ENCODE measurements around the gene VGLL4.
A peak's percentile ranks its signal among the peaks of the same experiment; 100 is the strongest.

VGLL4 gene

DNA sequence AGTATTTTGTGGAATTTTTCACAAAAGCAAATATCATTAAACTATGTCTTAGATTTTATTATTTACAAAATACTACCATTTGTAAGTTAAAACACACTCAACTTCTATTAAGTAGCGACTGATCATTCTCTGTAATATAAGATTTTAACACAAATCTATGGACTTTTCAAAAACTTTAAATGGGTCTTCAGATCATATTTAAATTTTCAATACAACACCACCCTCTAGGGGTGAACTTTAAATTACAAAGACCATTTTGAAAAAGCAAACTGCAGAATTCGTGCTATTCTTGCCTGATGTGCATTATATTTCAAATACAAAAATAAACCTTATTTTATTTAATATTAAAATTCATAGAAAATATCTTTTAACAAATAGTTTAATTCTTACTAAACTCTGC lies 8.2 kb upstream of the VGLL4 start:
- peak; percentile 99 for FAIRE-seq

DNA sequence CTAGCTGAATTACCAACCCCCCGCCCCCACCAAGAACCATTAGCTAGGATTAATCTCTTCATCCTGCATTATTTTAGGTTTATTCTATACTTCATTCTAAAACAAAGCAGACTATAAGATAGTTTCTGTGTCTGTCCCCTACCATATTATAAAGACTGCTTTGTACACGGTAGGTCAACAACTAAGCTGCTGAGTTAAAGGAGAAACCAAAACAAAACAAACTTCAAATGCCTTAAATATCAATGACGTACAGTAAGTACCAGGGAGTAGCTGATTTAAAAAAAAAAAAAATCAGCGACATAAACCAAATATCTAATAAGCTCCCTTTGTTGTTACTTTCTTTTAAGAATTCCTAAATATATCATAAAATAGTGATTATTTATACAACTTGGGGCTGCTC lies 7.8 kb upstream of the VGLL4 start:
- no peak for FAIRE-seq

DNA sequence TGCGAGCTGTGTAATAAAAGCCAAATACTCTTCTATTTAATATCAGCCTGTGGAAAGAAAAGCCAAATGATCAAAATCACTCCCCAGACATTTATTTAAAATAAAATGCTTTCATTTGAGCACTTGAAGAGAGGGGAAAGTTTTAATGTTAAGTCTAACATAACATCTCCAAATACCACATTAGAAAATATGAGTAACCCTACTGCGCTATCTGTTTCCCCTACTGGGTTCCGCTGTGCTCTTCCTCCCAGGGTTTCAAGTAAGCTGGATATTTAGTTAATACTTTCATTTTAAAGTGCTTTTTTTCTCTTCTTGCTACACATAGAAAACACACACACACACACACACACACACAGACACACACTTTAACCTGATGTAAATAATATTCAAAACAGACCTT lies 6.7 kb upstream of the VGLL4 start:
- no peak for FAIRE-seq

DNA sequence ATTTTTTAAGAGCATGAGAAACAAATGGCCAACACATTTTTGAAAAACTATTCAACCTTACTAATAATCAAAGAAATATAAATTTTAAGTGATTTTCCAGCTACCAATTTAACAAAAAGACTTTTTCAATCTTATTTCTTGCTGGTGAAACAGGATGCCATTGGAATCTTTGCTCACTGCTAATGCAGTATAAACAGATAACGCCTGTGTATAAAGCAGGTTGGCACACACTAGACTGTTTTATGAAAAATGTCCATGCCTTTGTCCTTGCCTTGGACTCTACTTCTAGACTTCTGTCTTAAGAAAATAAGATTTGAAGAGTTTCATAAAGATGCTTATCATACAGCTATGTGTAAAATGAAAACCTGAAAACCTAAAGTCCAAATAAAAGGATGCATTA lies 5.0 kb upstream of the VGLL4 start:
- no peak for FAIRE-seq

DNA sequence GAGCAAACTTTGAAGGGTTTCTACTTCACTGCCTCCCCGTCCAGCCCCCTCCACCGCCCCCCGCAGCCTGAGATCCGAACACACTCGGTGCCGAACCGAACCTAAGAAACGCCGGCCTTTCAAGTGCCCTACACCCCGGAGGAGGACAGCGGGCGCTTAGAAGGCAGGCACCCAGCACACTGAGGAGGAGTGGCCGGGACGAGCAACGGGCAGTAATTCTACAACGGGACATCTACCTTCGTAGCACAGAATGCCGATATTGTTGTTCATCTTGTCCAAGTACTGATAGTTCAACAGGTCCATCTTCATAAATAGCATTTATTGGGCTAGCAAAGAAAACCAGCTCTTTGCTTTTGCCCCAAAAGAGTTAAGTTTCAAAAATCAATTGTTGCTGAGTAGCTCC lies 513 bp downstream of the VGLL4 start:
- no peak for FAIRE-seq

DNA sequence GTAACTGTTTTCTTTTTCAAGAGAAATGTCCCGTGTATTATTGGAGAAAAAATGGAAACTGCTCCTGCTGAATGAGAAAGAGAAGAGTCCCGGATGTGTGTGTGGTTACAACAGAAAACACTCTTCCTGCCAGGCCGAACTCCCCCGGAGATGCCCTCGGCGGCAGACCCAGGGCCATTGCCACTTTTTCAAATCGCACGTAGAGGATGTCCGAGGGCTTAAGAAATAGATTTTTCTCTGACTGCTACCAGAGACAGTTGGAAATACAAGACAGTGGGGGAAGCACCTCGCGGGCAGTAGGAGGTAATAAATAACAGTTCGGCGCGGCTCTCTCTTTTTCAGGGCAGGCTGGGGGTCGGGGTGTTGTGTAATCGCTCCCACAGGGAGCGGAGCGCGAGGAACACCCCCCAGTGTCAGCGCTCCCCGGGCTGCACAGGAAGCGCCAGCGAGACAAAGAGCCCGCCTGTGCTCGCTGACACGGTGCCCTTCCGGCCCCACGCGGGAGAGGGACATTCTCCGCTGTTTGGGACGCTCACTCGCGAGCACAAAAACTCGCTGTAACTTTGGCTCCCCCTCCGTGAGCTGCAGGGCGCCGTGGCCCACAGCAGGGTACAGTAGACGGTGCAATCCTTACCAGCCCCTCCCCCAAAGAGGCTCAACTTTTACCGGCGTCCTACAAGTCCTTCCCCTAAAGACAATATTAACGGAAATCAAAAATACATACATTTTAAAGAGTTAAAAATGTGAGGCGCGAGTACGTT lies 1.1 kb downstream of the VGLL4 start:
- no peak for FAIRE-seq

DNA sequence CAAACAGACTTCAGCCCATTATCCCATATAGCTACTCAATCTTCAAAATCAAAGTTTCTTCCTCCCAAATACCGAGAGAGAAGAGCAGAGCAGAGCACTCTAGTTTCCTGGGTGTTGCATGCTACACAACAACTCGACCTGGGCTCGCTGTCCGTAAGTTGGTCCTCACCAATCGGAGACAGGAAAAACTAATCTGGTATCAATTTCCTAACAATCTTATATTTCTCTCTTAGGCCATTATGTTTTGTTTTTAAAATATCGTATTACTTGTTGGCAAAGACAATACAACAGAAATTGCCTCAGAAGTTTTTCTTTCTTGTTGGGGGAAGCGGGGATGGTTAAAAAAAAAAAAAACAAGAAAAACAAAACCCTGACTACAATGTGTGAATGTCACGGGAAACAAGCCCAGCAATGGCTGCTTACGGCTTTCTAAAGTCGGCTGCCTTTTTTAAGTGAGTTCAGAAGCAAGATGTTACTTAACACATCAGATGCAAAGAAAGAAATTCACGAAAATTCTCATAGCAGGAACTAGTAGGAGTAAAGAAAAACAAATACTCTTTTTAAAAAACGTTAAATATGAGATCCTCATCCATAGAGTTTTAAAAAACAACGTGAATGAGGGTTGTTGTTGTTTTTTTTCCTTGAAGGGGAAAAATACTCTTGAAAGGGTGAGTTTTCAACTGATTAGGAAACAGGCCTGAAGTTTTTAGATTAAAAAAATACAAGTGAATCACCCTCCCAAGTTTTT lies 1.9 kb downstream of the VGLL4 start:
- FAIRE-seq: no peak

DNA sequence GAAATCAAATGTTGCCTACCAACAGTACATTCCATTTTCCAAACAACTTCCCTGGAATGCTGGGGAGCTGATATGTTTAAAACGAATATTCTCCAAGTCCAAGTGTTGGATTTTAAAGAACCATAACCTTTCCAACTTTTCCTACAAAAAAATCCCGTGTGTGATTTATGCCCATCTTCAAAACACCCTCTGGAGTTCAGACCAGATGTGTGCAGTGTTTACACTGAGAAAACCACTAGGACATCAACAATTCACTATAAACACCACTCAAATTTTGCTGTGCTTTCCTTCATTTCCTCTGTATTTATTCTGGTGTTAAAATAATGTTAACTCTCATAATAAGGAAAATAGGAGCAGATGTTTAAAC lies 2.4 kb downstream of the VGLL4 start:
- FAIRE-seq: no peak

DNA sequence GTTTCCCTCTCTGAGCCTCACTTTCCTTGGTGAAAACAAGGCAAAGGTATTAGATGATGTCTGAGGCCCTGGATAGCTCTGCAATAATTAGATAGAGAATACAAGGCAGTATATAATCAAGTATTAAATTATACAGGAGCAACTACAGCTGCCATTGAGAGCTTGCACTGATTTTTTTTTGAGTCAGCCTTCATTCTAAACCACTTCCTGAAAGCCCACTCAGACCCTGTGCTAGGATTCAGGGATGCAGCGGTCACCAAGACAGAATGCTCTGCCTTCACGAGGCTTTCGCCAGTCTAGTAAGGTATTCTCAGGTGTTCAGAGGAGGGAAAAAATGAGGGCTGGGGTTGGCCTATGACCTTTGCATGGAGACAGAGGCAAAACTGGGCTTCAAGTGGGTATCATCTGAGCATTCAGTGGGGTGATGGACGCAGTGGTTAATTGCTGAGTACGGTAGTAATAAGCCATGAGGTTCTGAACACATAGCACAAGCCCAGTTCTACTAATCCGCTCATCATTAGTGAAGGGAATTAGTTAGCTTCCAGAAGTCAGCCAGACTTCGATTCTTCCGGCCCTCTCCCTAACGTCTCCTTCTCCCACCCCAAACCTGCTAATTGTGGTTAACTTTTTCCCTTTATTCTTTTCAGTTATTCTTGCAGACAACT lies 3.6 kb downstream of the VGLL4 start:
- no peak for FAIRE-seq

DNA sequence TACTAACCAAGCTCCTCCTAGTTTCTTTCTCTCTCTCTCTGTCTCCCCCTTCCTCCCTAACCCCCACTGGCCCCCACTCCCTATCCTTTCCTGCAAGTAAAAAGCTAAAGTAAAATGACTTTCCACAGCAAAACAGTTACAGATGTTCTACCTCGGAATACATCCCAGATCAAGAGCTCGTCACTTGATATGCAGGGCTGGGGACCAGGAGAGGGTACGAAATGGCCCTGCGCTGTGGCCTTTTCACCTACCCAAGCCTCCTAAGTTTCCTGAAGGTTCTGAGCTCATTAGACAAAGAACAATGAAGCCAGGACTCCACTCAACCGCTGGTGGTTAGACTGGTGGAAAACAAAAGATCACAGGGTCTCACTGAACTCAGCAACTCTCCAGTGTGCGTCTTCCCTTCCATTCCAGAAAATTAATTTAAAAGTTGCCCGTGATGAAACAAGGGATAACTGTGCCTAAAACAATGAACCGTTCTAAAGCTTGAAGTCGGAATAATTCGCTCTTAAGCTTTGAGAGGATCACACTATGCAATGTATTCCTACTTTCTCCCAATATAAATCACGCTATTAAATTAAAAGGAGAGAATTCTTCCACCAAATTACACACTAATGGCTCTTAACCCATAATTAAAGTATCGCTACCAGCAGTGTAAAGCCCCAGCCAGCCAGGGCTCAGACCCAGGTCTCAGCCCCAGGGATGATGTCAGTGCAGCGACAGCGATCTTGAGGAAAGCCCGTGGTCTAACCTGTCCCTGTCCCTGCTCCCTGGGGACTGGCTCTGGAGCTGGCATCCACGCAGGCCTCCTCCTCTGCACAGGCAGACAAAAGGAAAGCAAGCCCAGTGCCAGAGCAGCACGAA lies 5.0 kb downstream of the VGLL4 start:
- no peak for FAIRE-seq

DNA sequence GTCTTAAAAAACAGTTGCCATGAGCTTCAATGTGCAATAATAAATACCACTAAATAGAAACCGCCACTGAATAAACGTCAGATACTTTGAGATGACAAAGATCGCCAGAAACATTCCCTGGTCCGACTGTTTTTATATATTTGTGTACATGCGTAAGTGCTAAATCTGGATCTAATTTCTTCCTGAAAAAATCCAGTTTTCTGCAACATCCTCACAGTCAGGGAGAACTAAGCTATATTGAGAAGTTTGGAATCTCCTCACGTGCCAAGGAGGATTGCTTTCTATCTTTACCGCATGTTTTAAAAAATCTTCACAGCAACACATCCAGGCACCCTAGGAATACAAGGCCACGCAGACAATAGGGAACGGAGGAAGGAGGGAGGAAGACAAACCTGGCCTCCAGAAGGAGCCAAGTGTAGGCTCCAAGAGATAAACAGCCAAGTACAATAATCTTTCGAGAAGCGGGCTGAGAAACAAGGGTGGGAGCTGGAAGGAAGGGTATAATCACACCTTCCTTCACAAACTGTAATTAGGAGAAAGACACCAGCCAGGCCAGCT lies 5.7 kb downstream of the VGLL4 start:
- no peak for FAIRE-seq

DNA sequence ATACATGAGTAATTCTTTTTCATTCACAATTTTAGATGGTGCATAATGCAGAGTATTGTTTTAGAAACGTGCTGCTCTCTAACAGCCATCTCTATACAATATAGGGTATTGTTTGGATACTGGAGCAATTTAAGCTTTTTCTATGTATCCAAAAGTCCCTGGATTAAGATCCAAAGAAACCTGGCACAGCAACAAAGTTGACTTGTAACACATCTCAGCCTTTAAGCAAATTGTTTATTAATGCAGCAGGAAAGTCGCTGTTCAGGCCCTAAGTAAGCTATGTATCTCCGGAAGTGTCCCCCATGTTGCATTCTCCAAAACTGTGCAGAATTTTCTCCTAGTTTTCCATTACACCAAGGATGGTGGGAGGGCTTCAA lies 7.3 kb downstream of the VGLL4 start:
- no peak for FAIRE-seq

DNA sequence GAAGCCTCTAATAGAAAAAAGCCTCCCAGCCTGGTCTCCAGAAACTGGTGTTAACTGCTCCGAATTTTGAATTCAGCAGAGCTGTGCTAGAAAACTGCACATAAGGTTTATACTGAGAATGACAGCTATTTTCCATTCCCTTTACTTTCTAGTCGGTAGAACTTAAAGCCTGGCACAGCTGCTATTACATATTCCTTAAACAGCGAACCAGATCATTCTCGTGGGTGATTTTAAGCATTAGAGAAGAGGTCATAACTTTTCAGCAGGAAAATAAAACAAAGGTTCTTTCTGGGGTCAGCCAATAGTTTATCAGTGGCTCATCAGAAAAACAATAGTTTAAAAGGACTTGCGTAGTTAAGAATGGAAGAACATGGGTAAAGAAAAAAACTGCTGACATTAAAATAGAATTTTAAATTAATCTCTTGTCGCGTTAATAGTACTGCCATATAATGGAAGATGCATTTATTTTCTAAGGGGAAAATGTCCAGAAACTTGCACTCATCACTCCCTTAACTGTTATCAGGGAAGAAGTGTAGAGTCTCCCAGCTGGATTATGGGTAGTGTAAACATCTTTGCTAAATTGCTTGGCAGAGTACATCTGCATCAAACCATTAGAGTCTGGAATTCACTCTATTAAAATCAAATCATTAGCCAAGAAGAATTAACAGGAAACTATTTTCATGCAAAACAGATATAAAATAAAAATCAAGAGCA lies 7.9 kb downstream of the VGLL4 start:
- FAIRE-seq: no peak

DNA sequence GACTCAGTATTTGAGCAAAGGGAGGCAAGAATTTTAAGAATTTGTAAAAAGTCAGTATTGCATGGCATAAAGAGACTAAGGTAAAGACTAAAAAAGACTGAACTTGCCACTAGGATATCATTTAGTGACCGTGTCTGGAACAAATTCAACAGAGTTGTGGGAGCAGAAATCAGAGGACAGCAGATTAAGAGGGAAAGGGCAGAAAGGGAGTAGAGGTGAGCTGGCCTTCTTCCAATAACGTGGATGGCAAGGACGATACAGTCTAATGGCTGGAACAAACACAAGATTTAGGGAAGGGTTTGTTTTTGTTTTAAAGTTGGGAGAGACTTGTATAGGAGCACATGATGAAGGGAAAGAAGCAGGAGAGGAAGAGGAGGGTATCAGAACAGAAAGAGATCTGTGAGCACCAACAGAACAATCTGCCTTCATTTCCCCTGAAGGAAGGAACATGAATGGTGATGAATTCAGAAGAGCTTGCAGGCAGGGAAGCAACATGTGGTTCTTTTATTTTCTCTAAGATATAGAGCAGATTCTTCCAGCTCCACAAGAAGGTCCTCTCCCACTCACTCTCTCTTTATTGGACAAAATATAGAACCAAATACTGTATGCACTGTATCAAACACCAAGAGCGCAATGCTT lies 8.6 kb downstream of the VGLL4 start:
- no peak for FAIRE-seq

DNA sequence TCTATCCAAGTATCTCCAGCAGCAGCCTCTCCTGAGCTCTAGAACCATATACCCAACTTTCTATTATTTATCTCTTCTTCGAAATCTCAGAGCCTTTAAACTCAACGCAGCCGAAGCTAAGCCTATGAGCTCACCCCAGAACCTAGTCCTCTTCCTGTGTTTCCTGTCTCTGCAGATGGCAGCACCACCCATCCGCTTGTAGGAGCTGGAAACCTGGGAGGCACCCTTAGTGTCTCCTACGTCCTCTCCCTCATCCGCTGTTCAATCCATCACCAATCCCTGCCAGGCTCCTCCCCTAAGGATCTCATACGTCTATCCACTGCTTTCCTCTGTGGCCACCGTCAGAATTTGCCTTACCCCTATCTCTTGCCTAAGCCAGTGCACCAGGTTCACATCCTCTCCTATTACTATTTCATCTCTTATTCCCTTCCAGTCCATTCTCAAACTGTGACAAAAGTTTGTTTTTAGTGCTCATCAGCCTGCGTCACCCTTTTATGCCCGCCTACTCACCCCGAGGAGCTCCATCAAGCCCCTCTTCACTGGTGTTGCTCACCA lies 9.6 kb downstream of the VGLL4 start:
- FAIRE-seq: no peak

DNA sequence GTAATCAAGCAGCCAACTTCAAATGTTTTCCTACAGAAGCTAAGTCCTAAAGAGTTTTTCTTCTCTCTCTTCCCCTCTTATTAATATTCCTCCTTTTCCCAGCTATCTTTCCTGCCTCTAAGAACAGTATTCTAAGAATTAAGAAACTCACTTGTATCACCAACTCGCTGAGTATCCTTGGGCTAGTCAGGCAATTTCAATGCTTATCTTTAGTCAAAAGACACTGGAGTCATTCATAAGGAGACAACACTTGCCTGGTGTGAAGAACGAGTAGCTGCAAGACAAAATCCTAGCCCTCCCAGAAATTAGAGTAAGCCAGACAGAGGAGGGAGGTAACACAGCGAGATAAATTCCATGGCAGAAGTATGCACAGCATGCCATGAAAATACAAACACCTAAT lies 10.7 kb downstream of the VGLL4 start:
- no peak for FAIRE-seq

DNA sequence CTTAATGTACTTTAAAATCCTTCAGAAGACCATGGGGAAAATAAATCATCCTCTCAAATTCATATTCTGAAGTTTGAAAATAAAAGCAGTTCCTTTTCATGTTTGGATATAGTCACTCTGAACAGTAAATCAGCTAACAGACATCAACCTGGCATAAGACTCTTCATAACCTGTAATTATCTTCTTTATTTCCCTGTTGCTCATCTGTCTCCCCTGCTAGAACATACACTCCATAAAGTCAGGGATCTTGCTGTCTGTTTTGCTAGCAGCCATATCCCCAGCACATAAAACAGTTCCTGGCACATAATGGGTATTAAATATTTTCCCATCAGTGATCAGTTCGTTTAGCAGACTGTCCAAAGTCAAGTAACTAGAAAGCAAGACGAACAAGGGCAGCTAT lies 11.2 kb downstream of the VGLL4 start:
- no peak for FAIRE-seq

DNA sequence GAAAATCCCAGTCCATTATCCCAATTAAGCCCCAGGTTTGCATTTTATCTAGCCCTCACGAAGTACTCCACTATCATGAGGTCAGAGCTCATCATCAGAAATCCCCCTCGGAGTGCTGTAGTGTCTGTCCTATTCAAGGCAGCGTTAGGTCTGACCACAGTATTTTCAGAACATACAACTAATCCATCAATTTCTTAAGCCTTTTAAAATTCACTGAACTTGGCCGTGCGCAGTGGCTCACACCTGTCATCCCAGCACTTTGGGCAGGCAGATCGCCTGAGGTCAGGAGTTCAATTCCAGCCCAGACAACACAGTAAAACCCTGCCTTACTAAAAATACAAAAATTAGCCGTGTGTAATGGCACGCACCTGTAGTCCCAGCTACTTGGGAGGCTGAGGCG lies 11.9 kb downstream of the VGLL4 start:
- no peak for FAIRE-seq

DNA sequence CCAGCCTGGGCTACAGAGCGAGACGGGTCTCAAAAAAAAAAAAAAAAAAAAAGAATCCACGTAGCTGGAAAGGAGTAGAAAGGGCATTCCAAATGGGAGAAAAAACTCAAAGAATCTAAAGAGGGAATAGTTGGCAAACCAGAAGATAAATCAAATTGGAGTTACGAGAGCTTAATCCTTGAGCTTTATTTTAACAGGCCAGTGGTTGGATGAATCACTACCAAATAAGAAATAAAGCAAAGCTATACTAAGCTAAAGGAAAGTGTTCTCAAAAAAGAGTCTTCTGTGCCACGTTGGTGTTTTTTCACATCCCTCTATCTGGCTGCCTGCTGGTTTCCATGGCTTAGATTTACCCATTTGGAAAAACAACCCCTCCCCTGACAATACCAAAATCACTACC lies 14.0 kb downstream of the VGLL4 start:
- no peak for FAIRE-seq

DNA sequence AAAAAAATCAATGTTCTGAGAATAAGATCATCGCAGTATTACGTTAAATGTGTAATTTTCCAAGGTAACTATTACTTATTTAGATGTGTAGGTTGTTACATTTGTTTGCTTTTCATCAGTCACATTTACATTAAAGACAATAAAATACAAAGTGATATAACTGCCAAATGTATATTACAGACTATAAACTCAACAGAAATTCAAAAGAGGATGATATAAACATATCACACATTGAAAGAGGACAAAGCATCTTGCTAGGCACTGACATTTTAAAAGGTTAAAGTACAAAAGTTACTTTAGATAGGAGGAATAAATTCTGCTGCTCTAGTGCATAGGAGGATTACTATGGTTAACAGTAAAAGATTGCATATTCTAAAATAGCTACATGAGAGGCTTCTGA lies 16.1 kb downstream of the VGLL4 start:
- FAIRE-seq: no peak

DNA sequence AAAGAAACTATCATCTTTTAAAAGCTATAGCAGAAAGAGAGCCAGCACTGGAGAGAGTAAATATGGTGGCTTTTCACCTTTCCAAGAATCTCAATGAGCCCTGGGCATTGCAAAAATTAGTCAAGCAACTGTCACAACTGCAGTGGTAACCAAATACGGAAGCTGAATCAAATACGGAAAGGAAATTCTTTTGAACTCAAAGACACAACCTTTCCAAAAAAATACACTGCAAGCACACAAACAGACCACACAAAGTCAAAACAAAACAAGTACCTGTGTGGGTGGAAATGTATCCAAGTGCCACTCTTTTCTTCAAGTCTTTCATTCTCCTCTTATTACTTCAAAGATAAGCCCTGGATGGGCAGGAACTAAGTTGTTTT lies 17.6 kb downstream of the VGLL4 start:
- no peak for FAIRE-seq
